ENCODE results near the gene TBX1.

The TBX1 gene

DNA sequence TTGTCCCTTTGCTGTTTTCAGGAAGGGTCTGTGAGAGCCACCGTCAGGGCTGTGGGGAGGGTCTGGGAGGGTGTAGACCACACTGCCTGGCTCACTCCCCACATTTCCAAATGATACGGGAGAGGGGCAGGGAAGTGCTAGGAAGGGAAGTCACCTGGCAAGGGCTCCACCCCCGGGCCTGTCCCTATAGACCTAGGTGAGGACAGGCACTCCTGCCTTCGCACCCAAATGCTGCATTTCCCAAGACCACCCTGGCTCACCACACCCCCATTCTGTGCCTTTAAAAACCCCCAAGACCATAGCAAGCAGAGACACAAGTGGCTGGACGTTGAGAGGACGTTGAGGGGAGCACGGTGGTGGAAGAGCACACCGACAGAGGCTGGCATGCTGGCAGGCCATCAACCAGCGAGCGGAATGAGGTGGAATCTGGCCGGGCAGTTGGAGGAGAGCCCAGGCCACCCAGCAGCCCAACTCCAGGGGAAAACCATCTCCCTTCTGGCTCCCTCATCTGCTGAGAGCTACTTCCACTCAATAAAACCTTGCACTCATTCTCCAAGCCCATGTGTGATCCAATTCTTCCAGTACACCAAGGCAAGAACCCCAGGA lies 48.4 kb downstream of the TBX1 start:
- TF ChIP-seq, protein P1, sequence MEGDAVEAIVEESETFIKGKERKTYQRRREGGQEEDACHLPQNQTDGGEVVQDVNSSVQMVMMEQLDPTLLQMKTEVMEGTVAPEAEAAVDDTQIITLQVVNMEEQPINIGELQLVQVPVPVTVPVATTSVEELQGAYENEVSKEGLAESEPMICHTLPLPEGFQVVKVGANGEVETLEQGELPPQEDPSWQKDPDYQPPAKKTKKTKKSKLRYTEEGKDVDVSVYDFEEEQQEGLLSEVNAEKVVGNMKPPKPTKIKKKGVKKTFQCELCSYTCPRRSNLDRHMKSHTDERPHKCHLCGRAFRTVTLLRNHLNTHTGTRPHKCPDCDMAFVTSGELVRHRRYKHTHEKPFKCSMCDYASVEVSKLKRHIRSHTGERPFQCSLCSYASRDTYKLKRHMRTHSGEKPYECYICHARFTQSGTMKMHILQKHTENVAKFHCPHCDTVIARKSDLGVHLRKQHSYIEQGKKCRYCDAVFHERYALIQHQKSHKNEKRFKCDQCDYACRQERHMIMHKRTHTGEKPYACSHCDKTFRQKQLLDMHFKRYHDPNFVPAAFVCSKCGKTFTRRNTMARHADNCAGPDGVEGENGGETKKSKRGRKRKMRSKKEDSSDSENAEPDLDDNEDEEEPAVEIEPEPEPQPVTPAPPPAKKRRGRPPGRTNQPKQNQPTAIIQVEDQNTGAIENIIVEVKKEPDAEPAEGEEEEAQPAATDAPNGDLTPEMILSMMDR (conservative IDR thresholded peaks at IDR 0.05; ENCODE audit: low read depth), result no peak

DNA sequence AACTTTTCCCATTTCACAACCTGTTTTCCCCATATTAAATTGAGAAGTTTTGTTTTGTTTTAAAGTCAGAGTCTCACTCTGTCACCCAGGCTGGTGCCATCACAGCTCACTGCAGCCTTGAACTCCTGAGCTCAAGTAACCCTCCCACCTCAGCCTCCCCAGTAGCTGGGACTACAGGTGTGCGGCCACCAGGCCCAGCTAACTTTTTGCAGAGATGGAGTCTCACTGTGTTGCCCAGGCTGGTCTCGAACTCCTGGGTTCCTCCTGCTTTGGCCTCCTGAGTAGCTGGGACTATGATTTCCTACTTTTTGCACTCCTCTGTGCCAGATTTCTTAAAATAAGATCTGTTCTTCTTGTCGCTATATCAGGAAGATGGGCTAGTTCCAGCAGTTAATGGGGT lies 49.2 kb downstream of the TBX1 start:
- CTCF ChIA-PET, result no interaction called here
- peak overlapping the region; percentile 100 for H3K27ac ChIP-seq
- POLR2A ChIA-PET (ENCODE audit: low non-redundant PET), result no interaction called here
- DNase-seq (ENCODE audit: low spot score), result no peak
- TF ChIP-seq, protein P1 (conservative IDR thresholded peaks at IDR 0.05; ENCODE audit: low read depth), result no peak

More for the DNA sequence above, 48.4 kb downstream of the TBX1 start:
- POLR2A ChIA-PET (ENCODE audit: low non-redundant PET), result no interaction called here
- peak overlapping the region; percentile 100 for H3K27ac ChIP-seq
- no peak for DNase-seq (ENCODE audit: low spot score)
- CTCF ChIA-PET, result no interaction called here

GRCh38 chr22:19810381-19811201 lies 50.0 kb downstream of the TBX1 start:
- TF ChIP-seq, protein P1 (conservative IDR thresholded peaks at IDR 0.05; ENCODE audit: low read depth), result no peak
- H3K27ac ChIP-seq, result peak overlapping the region; percentile 100
- ChIA-PET POLR2A (ENCODE audit: low non-redundant PET) (no interaction called here), CTCF (no interaction called here)
- DNase-seq (ENCODE audit: low spot score), result no peak

GRCh38 chr22:19811211-19811621 lies 50.6 kb downstream of the TBX1 start:
- peak overlapping the region; percentile 100 for H3K27ac ChIP-seq
- ChIA-PET CTCF (interaction anchor here (0.8 kb wide), 1 partner anchor 88 kb away, joined by 3 read pairs; the partner anchor contains the start of gene GP1BB), POLR2A (ENCODE audit: low non-redundant PET) (no interaction called here)
- DNase-seq (ENCODE audit: low spot score), result no peak
- TF ChIP-seq, protein P1 (conservative IDR thresholded peaks at IDR 0.05; ENCODE audit: low read depth), result no peak

DNA sequence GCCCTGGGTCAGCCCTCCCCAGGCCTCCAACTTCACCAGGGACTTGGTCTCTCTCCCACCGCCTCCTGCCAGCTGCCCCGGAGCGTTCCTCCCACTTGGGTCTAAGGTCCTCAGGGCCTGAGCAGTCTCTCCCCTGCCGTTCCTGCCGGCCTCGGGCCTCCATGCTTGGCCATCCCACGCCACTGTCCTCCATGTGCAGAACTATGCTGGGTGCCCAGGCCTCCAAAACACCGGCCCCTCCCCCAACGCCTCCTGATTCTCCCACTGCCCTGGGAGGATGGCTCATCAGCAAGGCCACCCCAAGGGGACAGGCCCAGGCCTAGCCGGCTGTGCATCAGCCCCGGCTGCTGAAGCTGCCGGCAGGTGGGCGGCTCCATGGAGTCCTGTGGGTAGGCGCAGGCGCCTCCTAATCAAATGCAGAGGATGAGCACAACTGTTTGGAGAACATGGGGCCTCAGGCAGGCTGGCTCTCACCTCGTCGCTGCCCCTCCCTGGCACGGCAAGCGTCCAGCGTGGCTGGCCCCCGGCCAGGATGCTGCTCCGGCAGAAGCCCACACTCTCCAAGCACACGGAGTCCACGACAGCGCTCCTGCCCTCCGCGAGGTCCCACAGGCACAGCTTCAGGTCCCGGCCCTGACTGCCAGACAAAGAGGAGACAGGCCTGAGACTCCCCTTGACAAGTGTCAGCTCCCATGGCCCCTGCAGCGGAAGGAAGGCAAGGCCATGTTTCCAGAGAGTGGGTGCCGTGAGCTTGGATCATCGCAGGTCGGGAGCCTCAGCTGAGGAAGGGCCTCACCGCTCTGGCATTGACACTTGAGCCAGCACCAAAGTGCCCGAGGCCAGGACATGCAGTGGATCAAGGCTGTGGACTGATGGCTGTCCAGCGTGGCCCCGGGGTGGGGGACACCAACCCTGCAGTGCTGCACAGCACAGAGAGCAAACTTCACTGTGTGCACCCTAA lies 51.5 kb downstream of the TBX1 start:
- ChIA-PET CTCF (interaction anchor here (0.6 to 0.8 kb wide), 2 partner anchors 9 to 88 kb away, joined by 3 to 5 read pairs; partner anchors contain the start of gene GP1BB), POLR2A (ENCODE audit: low non-redundant PET) (no interaction called here)
- H3K27ac ChIP-seq, result peak overlapping the region; percentile 100
- TF ChIP-seq, protein P1 (conservative IDR thresholded peaks at IDR 0.05; ENCODE audit: low read depth), result no peak
- no peak for DNase-seq (ENCODE audit: low spot score)

DNA sequence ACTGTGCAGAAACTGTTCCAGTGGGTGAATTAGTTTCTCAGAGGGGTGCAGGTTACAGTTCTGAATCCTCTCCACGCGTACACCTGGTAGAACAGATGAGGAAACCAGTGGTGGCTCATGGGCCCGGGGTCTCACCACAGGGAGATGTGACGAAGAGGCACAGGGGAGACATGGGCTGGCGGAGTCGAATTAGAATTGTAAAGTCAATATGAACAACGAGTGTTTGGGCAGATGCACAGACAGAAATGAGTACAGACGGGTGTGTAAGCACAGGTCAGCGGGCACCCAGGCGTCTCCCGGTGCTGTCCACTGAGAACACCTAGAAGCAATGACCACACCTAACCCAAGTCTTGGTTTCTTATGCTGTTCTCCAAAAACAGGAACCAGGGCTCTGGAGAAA lies 52.3 kb downstream of the TBX1 start:
- TF ChIP-seq, protein P1 (conservative IDR thresholded peaks at IDR 0.05; ENCODE audit: low read depth), result no peak
- ChIA-PET POLR2A (ENCODE audit: low non-redundant PET) (no interaction called here), CTCF (no interaction called here)
- no peak for DNase-seq (ENCODE audit: low spot score)
- H3K27ac ChIP-seq, result peak overlapping the region; percentile 100

Data from RWPE1 (cell line).